Activated CD4-positive, alpha-beta T cell treated with anti-CD3 and anti-CD28 coated beads, Interleukin-2, amount 50 U/mL, for 1 hour (primary cell): ENCODE results near the gene GLI2.

Source experiments
- DNase-seq: peaks from one replicate; pipeline ENCODE4 v3.0.0-alpha.2; 2020

The GLI2 gene

GRCh38 chr2:120771781-120772208 lies 36.1 kb downstream of the GLI2 start:
- no peak for DNase-seq

- DNase-seq: no peak
Measured at GRCh38 chr2:120772261-120772660, 36.6 kb downstream of the GLI2 start.

GRCh38 chr2:120773186-120773800 lies 37.6 kb downstream of the GLI2 start:
- no peak for DNase-seq

- no peak for DNase-seq
Measured at GRCh38 chr2:120774557-120775160, 39.0 kb downstream of the GLI2 start.

GRCh38 chr2:120775194-120775593 lies 39.5 kb downstream of the GLI2 start:
- DNase-seq: no peak

- DNase-seq: no peak
Measured at GRCh38 chr2:120775801-120776589, 40.3 kb downstream of the GLI2 start.

- no peak for DNase-seq
Measured at GRCh38 chr2:120776649-120777048, 41.0 kb downstream of the GLI2 start.

GRCh38 chr2:120777170-120777751 lies 41.6 kb downstream of the GLI2 start:
- no peak for DNase-seq

GRCh38 chr2:120777787-120778186 lies 42.1 kb downstream of the GLI2 start:
- DNase-seq: no peak

- no peak for DNase-seq
Measured at GRCh38 chr2:120778244-120778643, 42.6 kb downstream of the GLI2 start.

- DNase-seq: no peak
Measured at GRCh38 chr2:120779781-120780283, 44.2 kb downstream of the GLI2 start.

GRCh38 chr2:120780402-120780801 lies 44.7 kb downstream of the GLI2 start:
- DNase-seq: no peak

GRCh38 chr2:120783371-120783791 lies 47.7 kb downstream of the GLI2 start:
- DNase-seq: no peak

- no peak for DNase-seq
Measured at GRCh38 chr2:120783969-120784372, 48.3 kb downstream of the GLI2 start.
